Measurements from ENCODE around the gene APOC4. TPM values are rescaled to one million over a fixed set of nuclear protein-coding genes. Genes with fewer than 3 reads are reported as not detected.

APOC4 gene
- total RNA-seq, 1 experiment from 2014 or later = not detected

- H3K4me3 Mint-ChIP-seq = no peak overlapping the region
- TF ChIP-seq MXD4 (CRISPR knock-in tag; IDR thresholded peaks at IDR 0.05; ENCODE audit: borderline replicate concordance) (no peak), AFF4 (CRISPR knock-in tag; IDR thresholded peaks at IDR 0.05; ENCODE audit: borderline replicate concordance) (no peak), ZNF416 (CRISPR knock-in tag; IDR thresholded peaks at IDR 0.05) (no peak), PREB (CRISPR knock-in tag; IDR thresholded peaks at IDR 0.05; ENCODE audit: borderline replicate concordance) (no peak), CREM (CRISPR knock-in tag; IDR thresholded peaks at IDR 0.05) (no peak), ZNF423 (CRISPR knock-in tag; IDR thresholded peaks at IDR 0.05) (no peak)
- H3K9me3 Mint-ChIP-seq = no peaks in the 10 kb centered on the region
- POLR2A ChIA-PET = no interaction called here
- H3K36me3 Mint-ChIP-seq = no peaks in the 10 kb centered on the region
- CTCF ChIA-PET = interaction anchor here (0.6 to 1.1 kb wide), 2 partner anchors 42 to 44 kb away, joined by 3 to 5 read pairs; no protein-coding TSS in a partner anchor
- no peak overlapping the region for H3K27ac Mint-ChIP-seq
- no peak for DNase-seq (ENCODE audit: low spot score)
- no peak for ATAC-seq
- no peaks in the 10 kb centered on the region; the same call in none of the 2 replicates for H3K27me3 Mint-ChIP-seq (ENCODE audit: low read depth)
- no peaks in the 10 kb centered on the region for H3K4me1 Mint-ChIP-seq
These were observed 6.2 kb downstream of the APOC4 start for GRCh38 chr19:44948237-44948636.

- Mint-ChIP-seq H3K9me3 (no peaks in the 10 kb centered on the region), H3K4me3 (no peak overlapping the region), H3K4me1 (peaks cover 4% of the 10 kb centered on the region; the same call in 1 of the 2 replicates), H3K27me3 (ENCODE audit: low read depth) (no peaks in the 10 kb centered on the region; the same call in none of the 2 replicates), H3K27ac (no peak overlapping the region), H3K36me3 (no peaks in the 10 kb centered on the region)
- ChIA-PET POLR2A (no interaction called here), CTCF (interaction anchor here (0.6 kb wide), 1 partner anchor 43 kb away, joined by 5 read pairs; no protein-coding TSS in a partner anchor)
- no peak for ATAC-seq
- TF ChIP-seq NR3C1 (CRISPR knock-in tag; conservative IDR thresholded peaks at IDR 0.05; ENCODE audit: low read depth) = no peak
- TF ChIP-seq ZNF512 (CRISPR knock-in tag; IDR thresholded peaks at IDR 0.05; ENCODE audit: borderline replicate concordance) = no peak
- TF ChIP-seq ZBTB21 (CRISPR knock-in tag; IDR thresholded peaks at IDR 0.05; ENCODE audit: borderline replicate concordance) = no peak
- TF ChIP-seq ATF3 (CRISPR knock-in tag; conservative IDR thresholded peaks at IDR 0.05) = no peak
- TF ChIP-seq ZNF263 (CRISPR knock-in tag; IDR thresholded peaks at IDR 0.05; ENCODE audit: low read depth) = no peak
- TF ChIP-seq E2F1 (CRISPR knock-in tag; IDR thresholded peaks at IDR 0.05) = no peak
- no peak for TF ChIP-seq CDX4 (CRISPR knock-in tag; IDR thresholded peaks at IDR 0.05; ENCODE audit: borderline replicate concordance)
- DNase-seq (ENCODE audit: low spot score) = no peak
These were observed 6.8 kb downstream of the APOC4 start for GRCh38 chr19:44948763-44949374.
